Naive thymus-derived CD4-positive, alpha-beta T cell (primary cell): ENCODE results near the gene CINP. TPM values are rescaled to one million over a fixed set of nuclear protein-coding genes. Genes with fewer than 3 reads are reported as not detected.

Experiments
- ATAC-seq: fragments of 150-1000 bp; cut with Tn5 transposase; 2 replicates; pipeline ENCODE4 v1.10.0; 2021; ENCODE audit warnings: mild to moderate bottlenecking, moderate library complexity
- CTCF ChIA-PET: fragments of 350-600 bp; sonication (Branson Sonifier 250); formaldehyde crosslinking; loops from one replicate; lab custom pipeline; 2021; ENCODE audit warnings: antibody characterized with exemption; lab: Charles Lee
- POLR2A ChIA-PET: fragments of 350-600 bp; sonication (Branson Sonifier 250); formaldehyde crosslinking; loops from one replicate; lab custom pipeline; 2021; ENCODE audit warnings: antibody characterized with exemption, inconsistent platforms; lab: Charles Lee
- DNase-seq, 9 donors: peaks; one replicate each; pipeline versions ENCODE4 v3.0.0 to v3.0.0-alpha.2; 2020 to 2022; ENCODE audit warnings: mixed read lengths in 1 of 9
- H3K27ac ChIP-seq: one replicate; pipeline ENCODE4 v1.7.0; 2013; ENCODE audit warnings: mild to moderate bottlenecking, low read depth, low read length, moderate library complexity
- H3K27me3 ChIP-seq, 2 donors: one replicate each; pipeline ENCODE4 v1.7.0; 2013; ENCODE audit warnings: low read length in 2 of 2, mild to moderate bottlenecking in 2 of 2, moderate library complexity in 2 of 2; ENCODE audit not compliant: control insufficient read depth in 2 of 2, insufficient read depth in 2 of 2
- H3K36me3 ChIP-seq, 3 experiments: 1 replicate in 2 of 3; 2 replicates in 1 of 3; pipeline ENCODE4 v1.7.0; 2013; ENCODE audit warnings: low read length in 3 of 3, mild to moderate bottlenecking in 3 of 3, moderate library complexity in 1 of 3; ENCODE audit not compliant: insufficient read depth in 3 of 3, control insufficient read depth in 2 of 3
- H3K4me1 ChIP-seq, 2 donors: one replicate each; pipeline ENCODE4 v1.7.0; 2013; ENCODE audit warnings: low read length in 2 of 2, mild to moderate bottlenecking in 2 of 2, moderate library complexity in 1 of 2; ENCODE audit not compliant: control insufficient read depth in 2 of 2, insufficient read depth in 2 of 2
- H3K4me3 ChIP-seq: 2 replicates; pipeline ENCODE4 v1.7.0; 2013; ENCODE audit warnings: mild to moderate bottlenecking, low read length
- H3K9me3 ChIP-seq, 3 experiments: 1 replicate in 2 of 3; 2 replicates in 1 of 3; pipeline ENCODE4 v1.7.0; 2013; ENCODE audit warnings: low read length in 3 of 3; ENCODE audit not compliant: control insufficient read depth in 2 of 3
- H3K27ac Mint-ChIP-seq, 9 donors: one replicate each; pipeline ENCODE4 v1.8.0; 2020 to 2022; ENCODE audit warnings: mixed read lengths in 9 of 9, mild to moderate bottlenecking in 8 of 9, moderate library complexity in 5 of 9, inconsistent platforms in 2 of 9
- H3K27me3 Mint-ChIP-seq, 5 donors: one replicate each; pipeline ENCODE4 v1.8.0; 2021 to 2022; ENCODE audit warnings: mixed read lengths in 5 of 5, mild to moderate bottlenecking in 1 of 5
- H3K36me3 Mint-ChIP-seq, 5 donors: one replicate each; pipeline ENCODE4 v1.8.0; 2020 to 2022; ENCODE audit warnings: mixed read lengths in 5 of 5, mild to moderate bottlenecking in 3 of 5, inconsistent platforms in 1 of 5
- H3K4me1 Mint-ChIP-seq, 7 donors: one replicate each; pipeline ENCODE4 v1.8.0; 2020 to 2022; ENCODE audit warnings: mixed read lengths in 7 of 7, mild to moderate bottlenecking in 3 of 7, inconsistent platforms in 1 of 7
- H3K4me3 Mint-ChIP-seq, 10 donors: one replicate each; pipeline ENCODE4 v1.8.0; 2020 to 2022; ENCODE audit warnings: mild to moderate bottlenecking in 10 of 10, mixed read lengths in 10 of 10, moderate library complexity in 6 of 10, inconsistent platforms in 2 of 10
- H3K9me3 Mint-ChIP-seq, 11 donors: one replicate each; pipeline ENCODE4 v1.8.0; 2020 to 2022; ENCODE audit warnings: mixed read lengths in 11 of 11, mild to moderate bottlenecking in 4 of 11, inconsistent platforms in 1 of 11, moderate library complexity in 1 of 11
- intact Hi-C, 2 donors: fragments of 100-400 bp; cut with micrococcal nuclease; formaldehyde crosslinking; loops; one replicate each; pipeline ENCODE4 v1.15.1; 2023
- polyA plus RNA-seq, 2 donors: library from polyadenylated mRNA; unstranded; fragments of 300-500 nt; fragmentation: Illumina TruSeq; gene quantifications; one replicate each; pipeline ENCODE4 v1.2.3, GENCODE V29; 2021
- total RNA-seq, 6 experiments: library from RNA in 5 of 6; stranded (reverse) in 5 of 6; gene quantifications; 1 replicate in 5 of 6; 2 replicates in 1 of 6; pipeline ENCODE4 v1.2.3 and lab custom pipeline; 2021 to 2026

Gene CINP
- total and polyA plus RNA-seq, 7 experiments from 2014 or later, result 16.8 to 57.2 (median 33.6) TPM

DNA sequence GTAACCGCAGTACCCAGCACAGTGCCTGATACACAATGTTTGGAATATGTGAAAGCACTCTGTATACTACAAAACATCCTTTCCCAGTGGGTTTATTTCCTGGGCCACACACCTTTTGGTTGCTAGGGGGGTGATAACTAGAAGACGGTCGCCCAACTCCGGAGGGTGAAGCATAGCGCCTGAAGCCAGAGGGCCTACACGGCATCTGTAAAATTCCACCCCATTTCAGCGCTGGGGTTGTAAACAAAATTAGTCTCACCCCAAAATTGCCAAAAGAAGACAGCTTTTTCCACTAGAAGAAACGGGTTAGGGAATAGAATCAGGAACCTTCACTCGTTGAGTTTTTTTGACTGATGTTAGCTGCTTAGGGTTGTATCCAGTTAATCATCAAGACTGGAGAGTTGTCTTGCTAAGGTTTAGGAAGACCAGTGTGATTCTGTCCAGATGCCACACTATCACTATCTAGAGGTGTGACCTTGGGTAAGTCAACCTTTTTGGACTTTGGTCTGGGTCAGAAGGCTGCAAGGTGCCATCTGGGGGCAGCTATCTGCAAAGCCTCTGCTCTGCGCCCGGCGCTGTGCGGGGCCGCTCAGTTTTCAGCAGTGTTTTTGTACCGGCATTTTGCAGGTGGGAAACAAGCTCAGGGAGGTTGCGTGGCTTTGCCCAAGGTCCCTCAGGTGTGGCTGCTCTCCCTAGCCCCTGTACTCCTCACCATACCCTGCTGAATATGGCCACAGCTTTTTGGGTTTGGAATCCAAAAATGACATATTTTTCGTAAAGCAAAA, 41.8 kb downstream of the CINP start:
- no peak for ATAC-seq
- ChIA-PET CTCF (interaction anchor here (0.5 to 2.0 kb wide), 4 partner anchors 16 to 1076 kb away, joined by 4 to 5 read pairs (median 5); partner anchors contain the start of gene MOK), POLR2A (interaction anchor here (0.7 to 5.6 kb wide), 6 partner anchors 12 to 191 kb away, joined by 3 to 40 read pairs (median 3); partner anchors contain the start of genes MOK and WDR20)
- DNase-seq, result no peak
- H3K27me3 ChIP-seq, result no peaks in the 10 kb centered on the region
- H3K4me3 ChIP-seq, result peak overlapping the region; percentile 61
- H3K36me3 ChIP-seq, result peaks cover 0 to 7% (median 3%) of the 10 kb centered on the region in 3 experiments
- H3K9me3 Mint-ChIP-seq, result peaks cover 0 to 12% (median 0%) of the 10 kb centered on the region in 11 donors
- H3K36me3 Mint-ChIP-seq, result no peaks in the 10 kb centered on the region
- H3K4me1 Mint-ChIP-seq, result peaks cover 21 to 69% (median 48%) of the 10 kb centered on the region in 7 donors
- H3K27ac Mint-ChIP-seq, result peak overlapping the region; percentile 91 to 99 (median 95)
- peak overlapping the region; percentile 86 to 99 (median 90) for H3K4me3 Mint-ChIP-seq
- H3K27ac ChIP-seq, result peak overlapping the region; percentile 87
- peaks cover 37% of the 10 kb centered on the region in 2 donors for H3K4me1 ChIP-seq
- no peaks in the 10 kb centered on the region for H3K9me3 ChIP-seq
- H3K27me3 Mint-ChIP-seq, result peaks cover 0 to 4% (median 0%) of the 10 kb centered on the region in 5 donors
- intact Hi-C loops, result loop anchor here in 1 of 2 donors (1.0 kb wide), 1 partner anchor 195 kb away; no protein-coding TSS in a partner anchor

DNA sequence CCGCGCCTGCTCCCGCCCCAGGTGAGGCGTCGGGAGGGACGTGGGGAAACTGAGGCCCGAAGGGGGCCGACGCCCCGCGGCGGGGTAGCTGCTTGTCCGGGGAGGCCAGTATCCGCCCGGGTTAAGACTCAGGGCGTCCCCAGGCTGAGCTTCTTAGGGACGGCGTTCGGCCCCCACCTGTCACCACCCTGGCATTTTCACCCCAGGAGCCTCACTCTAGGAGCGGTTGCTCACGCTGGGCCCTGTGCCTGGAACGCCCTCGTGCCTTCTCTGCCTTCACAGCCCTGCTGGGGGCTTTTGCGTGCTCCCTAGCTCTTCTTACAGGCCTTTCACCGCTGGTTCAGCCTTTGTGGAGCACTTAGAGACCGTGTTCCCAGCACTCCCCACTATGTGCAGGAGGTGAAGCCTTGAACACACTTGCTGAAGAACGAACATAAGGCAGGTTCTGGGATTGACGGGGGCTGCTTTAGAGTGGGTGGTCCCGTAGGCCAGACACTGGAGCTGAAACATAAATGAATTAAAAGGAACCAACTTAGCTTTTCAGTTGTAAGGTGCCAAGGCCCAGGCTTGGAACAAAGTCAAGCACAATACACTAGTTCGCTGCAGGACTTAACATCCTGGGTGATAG, 42.5 kb downstream of the CINP start:
- Histone ChIP-seq H3K4me1 (peaks cover 37 to 38% of the 10 kb centered on the region in 2 donors), H3K36me3 (peaks cover 0 to 6% (median 3%) of the 10 kb centered on the region in 3 experiments), H3K27me3 (no peaks in the 10 kb centered on the region), H3K4me3 (peak overlapping the region; percentile 61), H3K9me3 (no peaks in the 10 kb centered on the region), H3K27ac (peak overlapping the region; percentile 87)
- Mint-ChIP-seq H3K36me3 (no peaks in the 10 kb centered on the region), H3K9me3 (peaks cover 0 to 14% (median 0%) of the 10 kb centered on the region in 11 donors), H3K4me1 (peaks cover 21 to 73% (median 51%) of the 10 kb centered on the region in 7 donors), H3K27me3 (peaks cover 0 to 4% (median 0%) of the 10 kb centered on the region in 5 donors), H3K27ac (peak overlapping the region; percentile 91 to 99 (median 95)), H3K4me3 (peak overlapping the region; percentile 86 to 99 (median 90))
- intact Hi-C loops, result loop anchor here in 1 of 2 donors (1.0 kb wide), 1 partner anchor 196 kb away; no protein-coding TSS in a partner anchor
- ChIA-PET POLR2A (interaction anchor here (0.8 to 5.6 kb wide), 9 partner anchors 12 to 223 kb away, joined by 3 to 40 read pairs (median 3); partner anchors contain the start of genes CINP, MOK, TECPR2 and WDR20), CTCF (interaction anchor here (1.4 to 2.0 kb wide), 3 partner anchors 12 to 36 kb away, joined by 4 to 7 read pairs (median 5); partner anchors contain the start of gene MOK)
- DNase-seq, result peak in 7 of 9 donors; percentile 41 to 60 (median 43)
- ATAC-seq, result peak; percentile 34

DNA sequence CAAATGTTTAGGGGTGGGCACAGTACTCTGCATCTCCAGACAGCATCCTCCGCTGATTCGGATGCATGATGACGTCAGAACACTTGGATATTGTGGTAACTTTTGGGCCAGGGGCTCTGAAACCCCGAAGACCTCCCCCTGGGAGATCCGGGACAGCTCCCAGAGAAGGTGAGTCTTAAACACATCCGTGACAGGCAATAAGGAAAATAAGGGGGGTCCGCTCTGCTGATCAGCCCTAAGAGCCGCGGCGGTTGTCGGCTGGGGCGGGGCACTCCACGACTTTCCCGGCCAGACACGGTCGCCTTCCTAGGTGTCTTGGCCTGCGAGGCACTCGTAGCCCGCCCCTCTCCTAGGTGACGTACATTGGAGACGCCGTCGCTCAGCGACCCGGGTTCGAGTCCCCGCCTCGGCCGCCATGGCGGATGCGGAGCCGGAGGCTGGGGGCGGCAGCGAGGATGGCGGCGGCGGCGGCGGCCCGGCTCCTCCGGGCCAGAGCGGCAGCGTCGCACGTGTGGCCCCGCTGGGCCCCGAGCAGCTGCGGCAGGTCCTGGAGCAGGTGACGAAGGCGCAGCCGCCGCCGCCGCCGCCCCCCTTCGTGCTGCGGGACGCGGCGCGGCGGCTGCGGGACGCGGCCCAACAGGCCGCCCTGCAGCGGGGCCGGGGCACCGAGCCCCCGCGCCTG, 43.2 kb downstream of the CINP start, which contains the start of gene ZNF839:
Gene ZNF839, plus strand, starts transcription at position 396 of the 682 bp plus-strand sequence. Its CDS starts 20 bp downstream, at position 416.
- CTCF ChIA-PET, result interaction anchor here (0.6 to 2.0 kb wide), 4 partner anchors 11 to 557 kb away, joined by 3 to 7 read pairs (median 4); partner anchors contain the start of gene MOK
- H3K4me1 ChIP-seq, result peaks cover 37 to 41% of the 10 kb centered on the region in 2 donors
- Mint-ChIP-seq H3K4me3 (peak within 1 kb of the TSS; percentile 91 to 99 (median 97)), H3K27me3 (peaks cover 0 to 5% (median 0%) of the 10 kb centered on the region in 5 donors), H3K36me3 (no peaks in the 10 kb centered on the region), H3K9me3 (peaks cover 0 to 16% (median 0%) of the 10 kb centered on the region in 11 donors), H3K27ac (peak within 1 kb of the TSS; percentile 95 to 99 (median 98)), H3K4me1 (peaks cover 27 to 79% (median 57%) of the 10 kb centered on the region in 7 donors)
- peak within 1 kb of the TSS; percentile 90 for H3K4me3 ChIP-seq
- peak; percentile 87 to 97 (median 93) for DNase-seq
- H3K9me3 ChIP-seq, result no peaks in the 10 kb centered on the region
- H3K27ac ChIP-seq, result peak within 1 kb of the TSS; percentile 87
- intact Hi-C loops, result loop anchor here (1.0 to 5.0 kb wide), 8 partner anchors 15 to 612 kb away; partner anchors contain the start of genes CINP (in 2 of the 2), MOK (in 2 of the 2), TECPR2 (in 2 of the 2) and TRAF3 (in 2 of the 2)
- POLR2A ChIA-PET, result interaction anchor here (0.7 to 5.6 kb wide), 9 partner anchors 11 to 222 kb away, joined by 3 to 40 read pairs (median 3); partner anchors contain the start of genes CINP, MOK, TECPR2 and WDR20
- H3K27me3 ChIP-seq, result no peaks in the 10 kb centered on the region
- ATAC-seq, result peak; percentile 84
- H3K36me3 ChIP-seq, result peaks cover 0 to 6% (median 3%) of the 10 kb centered on the region in 3 experiments

DNA sequence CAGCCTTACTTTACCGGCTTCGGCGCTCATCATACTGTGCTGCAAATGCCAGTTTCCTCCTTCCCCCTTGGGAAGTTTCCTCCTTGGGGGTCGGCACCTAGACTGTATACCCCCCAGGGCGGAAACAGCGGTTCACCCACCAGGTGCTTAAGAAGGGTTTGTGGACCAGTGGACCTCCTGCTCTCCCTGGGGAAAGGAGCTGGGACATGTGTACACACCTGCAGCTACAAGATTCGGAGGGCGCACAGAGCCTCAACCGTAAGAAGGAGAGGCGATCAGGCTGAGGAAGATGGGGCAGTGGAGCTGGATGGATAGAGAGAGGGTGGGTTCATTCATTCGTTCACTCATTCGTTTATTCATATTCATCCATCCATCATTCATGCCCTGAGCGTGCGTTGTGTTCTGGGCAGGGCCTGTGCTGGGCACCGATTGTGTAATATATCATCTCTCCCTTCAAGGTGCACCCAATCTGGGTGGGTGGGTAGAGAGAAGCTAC, 43.9 kb downstream of the CINP start:
- H3K9me3 ChIP-seq, result no peaks in the 10 kb centered on the region
- Mint-ChIP-seq H3K27me3 (peaks cover 0 to 6% (median 0%) of the 10 kb centered on the region in 5 donors), H3K4me1 (peaks cover 32 to 86% (median 64%) of the 10 kb centered on the region in 7 donors), H3K27ac (peak overlapping the region; percentile 95 to 99 (median 98)), H3K4me3 (peak overlapping the region; percentile 91 to 99 (median 97)), H3K9me3 (peaks cover 0 to 16% (median 0%) of the 10 kb centered on the region in 11 donors), H3K36me3 (no peaks in the 10 kb centered on the region)
- ChIA-PET POLR2A (interaction anchor here (0.7 to 5.6 kb wide), 6 partner anchors 10 to 499 kb away, joined by 3 to 40 read pairs (median 4); partner anchors contain the start of genes CINP, MOK and TECPR2), CTCF (interaction anchor here (0.6 to 1.6 kb wide), 4 partner anchors 10 to 556 kb away, joined by 3 to 7 read pairs (median 4); no protein-coding TSS in a partner anchor)
- intact Hi-C loops, result loop anchor here (1.0 to 5.0 kb wide), 7 partner anchors 14 to 612 kb away; partner anchors contain the start of genes CINP (in 2 of the 2), MOK (in 2 of the 2), TECPR2 (in 2 of the 2) and TRAF3 (in 2 of the 2)
- peak overlapping the region; percentile 87 for H3K27ac ChIP-seq
- no peaks in the 10 kb centered on the region for H3K27me3 ChIP-seq
- H3K4me3 ChIP-seq, result peak overlapping the region; percentile 90
- peaks cover 37 to 43% of the 10 kb centered on the region in 2 donors for H3K4me1 ChIP-seq
- ATAC-seq, result no peak
- no peak for DNase-seq
- H3K36me3 ChIP-seq, result peaks cover 0 to 6% (median 3%) of the 10 kb centered on the region in 3 experiments

DNA sequence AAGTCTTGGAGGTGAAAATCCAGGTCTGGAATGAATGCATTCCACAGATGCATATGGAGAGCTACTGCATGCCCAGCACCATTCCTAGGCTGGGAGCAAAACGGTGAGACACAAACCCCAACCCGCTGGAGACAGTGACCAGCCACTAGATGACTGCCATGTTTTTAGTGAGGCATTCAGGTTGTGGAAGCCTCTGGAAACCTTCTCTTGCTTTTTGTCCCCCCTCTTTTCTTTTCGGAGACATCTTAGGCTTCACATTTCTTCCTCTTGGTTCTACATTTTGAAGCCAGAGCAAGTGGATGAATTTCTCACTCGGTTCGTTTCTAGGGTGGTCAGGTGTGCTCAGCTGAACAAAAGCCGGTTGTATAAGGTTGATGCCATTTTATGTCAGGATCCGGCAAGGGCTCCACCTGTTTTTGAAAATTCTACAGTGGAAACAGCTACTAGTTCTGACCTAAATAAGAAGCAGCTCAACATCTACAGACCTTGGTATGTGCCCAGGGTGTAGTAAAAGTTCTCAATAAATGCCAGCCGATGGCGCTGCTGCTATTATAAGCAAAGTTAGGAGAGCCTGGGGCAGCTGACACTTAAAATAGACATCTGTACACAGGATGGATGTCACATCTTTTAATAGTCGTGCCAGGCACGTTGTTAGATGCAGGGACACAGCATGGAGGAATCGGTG, 45.0 kb downstream of the CINP start:
- H3K4me1 ChIP-seq, result peaks cover 37 to 43% of the 10 kb centered on the region in 2 donors
- no peak for ATAC-seq

More for the DNA sequence above, 45.0 kb downstream of the CINP start:
- peak overlapping the region; percentile 35 for H3K27ac ChIP-seq
- ChIA-PET POLR2A (interaction anchor here (0.6 to 5.6 kb wide), 7 partner anchors 12 to 612 kb away, joined by 3 to 40 read pairs (median 4); partner anchors contain the start of genes CINP, MOK and TECPR2), CTCF (interaction anchor here (0.5 to 1.6 kb wide), 5 partner anchors 22 to 368 kb away, joined by 3 to 5 read pairs (median 3); no protein-coding TSS in a partner anchor)
- Mint-ChIP-seq H3K27ac (peak overlapping the region; percentile 95 to 99 (median 98)), H3K4me1 (peaks cover 34 to 81% (median 66%) of the 10 kb centered on the region in 7 donors), H3K4me3 (peak overlapping the region; percentile 91 to 99 (median 97)), H3K36me3 (no peaks in the 10 kb centered on the region), H3K9me3 (peaks cover 0 to 16% (median 0%) of the 10 kb centered on the region in 11 donors), H3K27me3 (peaks cover 0 to 6% (median 0%) of the 10 kb centered on the region in 5 donors)
- no peaks in the 10 kb centered on the region for H3K27me3 ChIP-seq
- peak in 5 of 9 donors; percentile 10 to 33 (median 17) for DNase-seq
- peaks cover 0 to 5% (median 3%) of the 10 kb centered on the region in 3 experiments for H3K36me3 ChIP-seq
- intact Hi-C loops, result loop anchor here (1.0 to 5.0 kb wide), 8 partner anchors 13 to 610 kb away; partner anchors contain the start of genes MOK (in 2 of the 2), RCOR1 (in 2 of the 2), TRAF3 (in 2 of the 2) and ANKRD9 (in 1 of the 2)
- H3K4me3 ChIP-seq, result peak overlapping the region; percentile 84
- no peaks in the 10 kb centered on the region for H3K9me3 ChIP-seq
